Mesenchymal stem cell (in vitro differentiated cells and primary cell): ENCODE data around the gene LSM7.

ENCODE experiments used
- DNase-seq: peaks from one replicate; pipeline ENCODE4 v3.0.0-alpha.2; 2013
- H2AFZ ChIP-seq: one replicate; pipeline ENCODE4 v1.6.1; 2013; ENCODE audit warnings: low read depth, mild to moderate bottlenecking, control low read depth, inconsistent platforms, low read length, moderate library complexity
- H2AK5ac ChIP-seq: 2 replicates; pipeline ENCODE4 v1.6.1; 2013; ENCODE audit warnings: low read length, moderate library complexity, mild to moderate bottlenecking, inconsistent platforms; ENCODE audit not compliant: severe bottlenecking
- H2BK120ac ChIP-seq: one replicate; pipeline ENCODE4 v1.6.1; 2013; ENCODE audit warnings: low read depth, mild to moderate bottlenecking, inconsistent platforms, low read length, moderate library complexity
- H2BK12ac ChIP-seq, 2 experiments: one replicate each; pipeline ENCODE4 v1.6.1; 2013; ENCODE audit warnings: inconsistent platforms in 2 of 2, low read length in 2 of 2, mild to moderate bottlenecking in 2 of 2, moderate library complexity in 2 of 2, control low read depth in 1 of 2
- H2BK15ac ChIP-seq: one replicate; pipeline ENCODE4 v1.6.1; 2013; ENCODE audit warnings: mild to moderate bottlenecking, low read depth, inconsistent platforms; ENCODE audit not compliant: poor library complexity, severe bottlenecking
- H2BK5ac ChIP-seq: 2 replicates; pipeline ENCODE4 v1.6.1; 2013; ENCODE audit warnings: low read depth, mild to moderate bottlenecking, low read length, control low read depth, inconsistent platforms; ENCODE audit not compliant: poor library complexity, severe bottlenecking
- H3K14ac ChIP-seq, 2 experiments: one replicate each; pipeline ENCODE4 v1.6.1; 2013; ENCODE audit warnings: inconsistent platforms in 2 of 2, low read length in 2 of 2, control low read depth in 1 of 2, mild to moderate bottlenecking in 1 of 2, moderate library complexity in 1 of 2
- H3K18ac ChIP-seq, 2 experiments: one replicate each; pipeline ENCODE4 v1.6.1; 2013; ENCODE audit warnings: inconsistent platforms in 2 of 2, low read length in 2 of 2, control low read depth in 1 of 2, low read depth in 1 of 2, mild to moderate bottlenecking in 1 of 2
- H3K23ac ChIP-seq, 2 experiments: one replicate each; pipeline ENCODE4 v1.6.1; 2013; ENCODE audit warnings: inconsistent platforms in 2 of 2, low read length in 2 of 2, mild to moderate bottlenecking in 2 of 2, moderate library complexity in 2 of 2, control low read depth in 1 of 2
- H3K27ac ChIP-seq: 2 replicates; pipeline ENCODE4 v1.5.1; 2013; ENCODE audit warnings: mild to moderate bottlenecking, moderate library complexity, low read length, control low read depth, inconsistent platforms; ENCODE audit not compliant: poor library complexity, severe bottlenecking
- H3K27me3 ChIP-seq, 2 experiments: 2 replicates each; pipeline versions ENCODE4 v1.6.1 to v1.7.0; 2013; ENCODE audit warnings: low read length in 2 of 2, mild to moderate bottlenecking in 2 of 2, moderate library complexity in 2 of 2, control low read depth in 1 of 2, inconsistent platforms in 1 of 2; ENCODE audit not compliant: control insufficient read depth in 1 of 2, insufficient read depth in 1 of 2
- H3K36me3 ChIP-seq, 2 experiments: 2 replicates each; pipeline versions ENCODE4 v1.6.1 to v1.7.0; 2013; ENCODE audit warnings: low read length in 2 of 2, control low read depth in 1 of 2, inconsistent platforms in 1 of 2, low read depth in 1 of 2, mild to moderate bottlenecking in 1 of 2; ENCODE audit not compliant: insufficient read depth in 2 of 2, control insufficient read depth in 1 of 2
- H3K4ac ChIP-seq, 2 experiments: one replicate each; pipeline ENCODE4 v1.6.1; 2013; ENCODE audit warnings: inconsistent platforms in 2 of 2, low read length in 2 of 2, mild to moderate bottlenecking in 2 of 2, moderate library complexity in 2 of 2, control low read depth in 1 of 2, low read depth in 1 of 2
- H3K4me1 ChIP-seq: 2 replicates; pipeline ENCODE4 v1.6.1; 2013; ENCODE audit warnings: low read depth, low read length, control low read depth; ENCODE audit not compliant: control insufficient read depth, insufficient read depth
- H3K4me2 ChIP-seq: 2 replicates; pipeline ENCODE4 v1.6.1; 2013; ENCODE audit warnings: low read length, mild to moderate bottlenecking, inconsistent platforms; ENCODE audit not compliant: poor library complexity, severe bottlenecking
- H3K4me3 ChIP-seq, 2 experiments: 2 replicates each; pipeline versions ENCODE4 v1.5.1 to v1.7.0; 2013; ENCODE audit warnings: low read length in 2 of 2, mild to moderate bottlenecking in 2 of 2, control low read depth in 1 of 2, low read depth in 1 of 2; ENCODE audit not compliant: insufficient read depth in 1 of 2
- H3K79me1 ChIP-seq: replicated peaks from 2 replicates; pipeline ENCODE4 v1.6.1; 2013; ENCODE audit warnings: mild to moderate bottlenecking, control low read depth, low read length, inconsistent platforms; ENCODE audit not compliant: poor library complexity, severe bottlenecking
- H3K9ac ChIP-seq: 2 replicates; pipeline ENCODE4 v1.7.0; 2013; ENCODE audit warnings: mild to moderate bottlenecking, low read length, moderate library complexity
- H3K9me3 ChIP-seq: 2 replicates; pipeline ENCODE4 v1.7.0; 2013; ENCODE audit warnings: mild to moderate bottlenecking, low read length; ENCODE audit not compliant: control insufficient read depth
- H4K8ac ChIP-seq: one replicate; pipeline ENCODE4 v1.6.1; 2013; ENCODE audit warnings: inconsistent platforms, mild to moderate bottlenecking, low read length, moderate library complexity
- H4K91ac ChIP-seq: one replicate; pipeline ENCODE4 v1.6.1; 2013; ENCODE audit warnings: mild to moderate bottlenecking, low read length, inconsistent platforms
- WGBS: methylation state at CpG from one replicate; pipeline ENCODE4 v1.1.7; 2013; ENCODE audit warnings: mixed read lengths; 5-methylcytosine and 5-hydroxymethylcytosine counted together

LSM7 gene

GRCh38 chr19:2320049-2320448 is 8.3 kb downstream of the LSM7 start:
- no peak overlapping the region for H3K27ac ChIP-seq
- no peak overlapping the region for H2BK12ac ChIP-seq
- H3K4me3 ChIP-seq, result no peak overlapping the region
- no peak overlapping the region for H2AK5ac ChIP-seq
- peaks cover 14% of the 10 kb centered on the region for H3K4me1 ChIP-seq
- peaks cover 3% of the 10 kb centered on the region for H3K9me3 ChIP-seq
- peaks cover 24 to 41% of the 10 kb centered on the region in 2 experiments for H3K36me3 ChIP-seq
- H3K79me1 ChIP-seq, result peaks cover 10% of the 10 kb centered on the region
- no peak overlapping the region for H2AFZ ChIP-seq
- 82% methylated on average over 11 of the region's 12 CpGs for whole genome bisulfite sequencing
- no peak overlapping the region for H3K4me2 ChIP-seq
- H2BK120ac ChIP-seq, result no peak overlapping the region
- DNase-seq, result no peak
- no peak overlapping the region for H3K4ac ChIP-seq
- H4K8ac ChIP-seq, result no peak overlapping the region
- H3K18ac ChIP-seq, result no peak overlapping the region
- H2BK5ac ChIP-seq, result no peak overlapping the region
- no peak overlapping the region for H4K91ac ChIP-seq
- no peaks in the 10 kb centered on the region for H3K27me3 ChIP-seq
- no peak overlapping the region for H3K23ac ChIP-seq
- no peak overlapping the region for H3K14ac ChIP-seq
- no peak overlapping the region for H2BK15ac ChIP-seq
- no peak overlapping the region for H3K9ac ChIP-seq

- H2AK5ac ChIP-seq, result no peak overlapping the region
- no peak overlapping the region for H3K18ac ChIP-seq
- no peak for DNase-seq
- no peak overlapping the region for H3K23ac ChIP-seq
- no peak overlapping the region for H3K9ac ChIP-seq
- no peak overlapping the region for H3K14ac ChIP-seq
- no peak overlapping the region for H3K27ac ChIP-seq
- peaks cover 9% of the 10 kb centered on the region for H3K4me1 ChIP-seq
- H2BK5ac ChIP-seq, result no peak overlapping the region
- no peak overlapping the region for H2AFZ ChIP-seq
- H3K79me1 ChIP-seq, result peaks cover 6% of the 10 kb centered on the region
- no peak overlapping the region for H3K4me2 ChIP-seq
- no peak overlapping the region for H4K91ac ChIP-seq
- no peak overlapping the region for H2BK15ac ChIP-seq
- H4K8ac ChIP-seq, result no peak overlapping the region
- H2BK12ac ChIP-seq, result no peak overlapping the region
- H3K4ac ChIP-seq, result no peak overlapping the region
- H2BK120ac ChIP-seq, result no peak overlapping the region
- peaks cover 19 to 36% of the 10 kb centered on the region in 2 experiments for H3K36me3 ChIP-seq
- H3K4me3 ChIP-seq, result no peak overlapping the region
- 93% methylated on average over 20 of the region's 20 CpGs for WGBS
- H3K27me3 ChIP-seq, result no peaks in the 10 kb centered on the region
- H3K9me3 ChIP-seq, result peaks cover 8% of the 10 kb centered on the region
These were observed 8.8 kb downstream of the LSM7 start for GRCh38 chr19:2319551-2319950.

GRCh38 chr19:2318923-2319322 is 9.5 kb downstream of the LSM7 start:
- Histone ChIP-seq H4K91ac (no peak overlapping the region), H3K79me1 (peaks cover 6% of the 10 kb centered on the region), H3K4me2 (no peak overlapping the region), H3K23ac (no peak overlapping the region), H3K9me3 (peaks cover 11% of the 10 kb centered on the region), H3K14ac (no peak overlapping the region), H2AFZ (no peak overlapping the region), H2AK5ac (no peak overlapping the region), H3K27me3 (no peaks in the 10 kb centered on the region), H3K4me1 (peaks cover 4% of the 10 kb centered on the region), H2BK15ac (no peak overlapping the region), H2BK5ac (no peak overlapping the region), H3K4ac (no peak overlapping the region), H3K18ac (no peak overlapping the region), H3K4me3 (no peak overlapping the region), H2BK12ac (no peak overlapping the region), H3K36me3 (peaks cover 14 to 31% of the 10 kb centered on the region in 2 experiments), H3K9ac (no peak overlapping the region), H2BK120ac (no peak overlapping the region), H4K8ac (no peak overlapping the region), H3K27ac (no peak overlapping the region)
- no peak for DNase-seq
- 97% methylated on average over 3 of the region's 6 CpGs for WGBS

GRCh38 chr19:2317756-2318155 is 10.6 kb downstream of the LSM7 start:
- peak overlapping the region; percentile 30 for H4K91ac ChIP-seq
- H3K23ac ChIP-seq, result no peak overlapping the region
- peaks cover 2% of the 10 kb centered on the region for H3K4me1 ChIP-seq
- no peak for DNase-seq
- H4K8ac ChIP-seq, result no peak overlapping the region
- H3K9ac ChIP-seq, result no peak overlapping the region
- no peak overlapping the region for H3K14ac ChIP-seq
- H3K4me3 ChIP-seq, result no peak overlapping the region
- H3K27me3 ChIP-seq, result peaks cover 3 to 7% of the 10 kb centered on the region in 2 experiments
- H2BK12ac ChIP-seq, result peak overlapping the region in 1 of 2 experiments; percentile 12
- no peak overlapping the region for H3K27ac ChIP-seq
- 93% methylated on average over 15 of the region's 25 CpGs for WGBS
- no peak overlapping the region for H2AFZ ChIP-seq
- peaks cover 14 to 19% of the 10 kb centered on the region in 2 experiments for H3K36me3 ChIP-seq
- H3K79me1 ChIP-seq, result peaks cover 5% of the 10 kb centered on the region
- no peak overlapping the region for H2BK5ac ChIP-seq
- no peak overlapping the region for H3K4ac ChIP-seq
- no peak overlapping the region for H3K18ac ChIP-seq
- no peak overlapping the region for H2AK5ac ChIP-seq
- peaks cover 11% of the 10 kb centered on the region for H3K9me3 ChIP-seq
- no peak overlapping the region for H3K4me2 ChIP-seq
- H2BK120ac ChIP-seq, result no peak overlapping the region
- H2BK15ac ChIP-seq, result no peak overlapping the region
